MM.1S (cell line): Measurements from ENCODE around the gene ZNF823.

Experiments
- CTCF ChIP-seq: fragments of 300-600 bp; sonication (generic); IDR thresholded peaks from 2 replicates; pipeline ENCODE4 v1.5.1; 2016; ENCODE audit warnings: antibody characterized with exemption, low read length, mixed read lengths
- EZH2 ChIP-seq: fragments of 300-600 bp; sonication (generic); optimal IDR thresholded peaks from 2 replicates; pipeline ENCODE3; 2017; ENCODE audit warnings: low read depth, mild to moderate bottlenecking, antibody characterized with exemption, low read length, mixed read lengths
- EZH2phosphoT487 ChIP-seq: fragments of 300-600 bp; sonication (generic); IDR thresholded peaks from 2 replicates; pipeline ENCODE4 v1.6.1; 2018; ENCODE audit warnings: antibody characterized with exemption, low read length

DNA sequence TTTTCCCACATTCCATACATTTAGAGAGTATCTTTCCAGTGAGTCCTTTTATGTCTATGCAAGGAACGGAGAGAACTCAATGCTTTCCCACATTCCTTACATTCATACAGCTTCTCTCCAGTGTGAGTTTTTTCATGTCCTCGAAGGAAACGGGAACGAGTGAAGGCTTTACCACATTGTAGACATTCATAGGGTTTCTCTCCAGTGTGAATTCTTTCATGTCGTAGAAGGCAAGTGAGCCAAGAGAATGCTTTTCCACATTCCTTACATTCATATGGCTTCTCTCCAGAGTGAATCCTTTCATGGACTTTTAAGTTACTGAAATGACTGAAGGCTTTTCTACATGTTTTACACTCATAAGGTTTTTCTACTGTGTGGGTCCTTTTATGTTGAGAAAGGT lies 17.1 kb downstream of the ZNF823 start:
- TF ChIP-seq CTCF (no peak), EZH2 (no peak), EZH2phosphoT487 (no peak)
